Renal cortex interstitium (tissue), 11 donors: ENCODE results near the gene WASHC4. TPM values are rescaled to one million over a fixed set of nuclear protein-coding genes. Genes with fewer than 3 reads are reported as not detected.
"Not testable (repeated sequence)": the region's sequence is repeated elsewhere in the genome, so short reads cannot be mapped to it uniquely, and the experiment has no call there.

Experiments used
- DNase-seq, 11 donors: peaks; one replicate each; pipeline ENCODE4 v3.0.0-alpha.2; 2013; ENCODE audit warnings: low read depth in 9 of 11, low spot score in 4 of 11; ENCODE audit errors: extremely low read depth in 1 of 11
- polyA plus RNA-seq, 3 donors: library from polyadenylated mRNA; unstranded; fragments of 120-200 nt; gene quantifications; one replicate each; pipeline ENCODE4 v1.2.1, GENCODE V29; 2013; ENCODE audit not compliant: insufficient read length in 3 of 3

WASHC4 gene
- polyA plus RNA-seq, 3 donors, result 46.8 to 71.0 (median 63.0) TPM

DNA sequence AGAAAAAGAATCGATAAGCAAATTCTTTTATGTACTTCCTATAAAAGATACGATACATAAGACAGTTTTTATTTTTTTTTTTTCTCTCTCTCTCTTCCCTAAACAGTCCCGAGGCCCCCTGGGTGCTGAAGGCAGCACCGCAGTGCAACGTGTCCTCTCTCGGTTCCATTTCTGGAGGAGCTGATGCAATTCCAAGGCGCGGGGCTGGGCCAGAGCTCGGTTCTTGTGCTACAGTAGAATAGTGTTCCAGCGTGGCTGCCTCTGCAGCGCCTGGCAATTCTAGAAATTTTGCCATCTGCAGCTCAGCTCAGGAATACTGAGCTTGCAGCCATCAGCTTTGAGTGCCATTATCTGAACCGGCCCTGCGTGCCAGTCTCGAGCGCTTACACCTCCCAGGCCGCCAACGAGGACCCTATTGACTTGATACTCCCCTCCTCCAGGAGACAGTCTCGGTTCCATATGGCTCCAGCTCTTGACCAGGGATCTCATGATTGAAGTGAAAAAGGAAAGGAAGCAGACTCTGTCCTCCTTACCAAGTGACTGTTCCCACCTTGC, 23.9 kb upstream of the WASHC4 start:
- DNase-seq, result no peak

DNA sequence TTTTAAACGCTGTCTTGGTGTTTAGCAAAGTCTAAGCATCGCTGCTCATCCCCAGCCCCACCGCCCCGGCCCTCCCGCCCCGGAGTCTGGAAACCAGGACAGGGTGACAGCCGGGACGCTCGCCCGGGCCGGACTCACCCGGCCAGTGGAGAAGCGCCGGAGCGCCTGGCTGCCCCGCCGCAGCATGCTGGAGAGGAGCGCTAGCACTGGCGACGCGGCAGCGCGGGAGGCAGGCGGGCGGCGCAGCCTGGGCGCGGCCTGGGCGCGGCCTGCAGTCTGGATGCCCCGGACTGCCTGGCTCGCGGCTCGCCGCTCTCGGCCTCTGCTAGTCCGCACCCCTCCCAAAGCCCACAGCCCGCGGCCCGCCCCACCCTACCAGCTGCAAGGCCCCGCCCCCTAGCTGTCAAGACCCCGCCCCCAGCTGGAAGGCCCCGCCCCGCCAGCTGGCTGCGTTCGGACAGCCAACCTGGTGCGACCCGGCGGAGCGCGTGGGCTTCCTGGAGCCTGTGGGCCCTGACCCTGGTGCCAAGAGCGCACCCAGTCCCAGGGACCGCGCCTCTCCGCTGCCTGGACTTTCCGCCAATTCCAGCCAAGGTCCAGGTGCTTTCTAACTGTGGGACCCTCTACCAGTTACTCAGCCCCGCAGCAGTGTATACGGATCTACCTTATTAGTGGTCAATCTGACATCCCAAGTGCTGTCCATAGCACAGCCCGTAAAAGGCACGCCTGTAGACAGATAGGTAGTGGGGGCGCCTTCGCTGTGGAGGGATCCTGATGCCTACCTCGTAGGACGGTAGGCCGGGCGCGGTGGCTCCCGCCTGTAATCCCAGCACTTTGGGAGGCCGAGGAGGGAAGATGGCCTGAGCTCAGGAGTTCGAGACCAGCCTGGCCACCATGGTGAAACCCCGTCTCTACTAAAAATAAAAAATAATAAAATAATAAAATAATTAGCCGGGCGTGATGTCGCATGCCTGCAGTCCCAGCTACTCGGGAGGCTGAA, 23.0 kb upstream of the WASHC4 start, which contains the start of gene ALDH1L2:
TSS of gene ALDH1L2 (minus strand) at position 208 of the 1,000 bp plus-strand sequence. CDS start at position 186, 22 bp downstream.
- peak in 1 of 11 donors; percentile 15 for DNase-seq

- no peak for DNase-seq
Observed at GRCh38 chr12:105085501-105085900, 22.0 kb upstream of the WASHC4 start.

GRCh38 chr12:105089817-105090216, 17.7 kb upstream of the WASHC4 start:
- no peak for DNase-seq

DNA sequence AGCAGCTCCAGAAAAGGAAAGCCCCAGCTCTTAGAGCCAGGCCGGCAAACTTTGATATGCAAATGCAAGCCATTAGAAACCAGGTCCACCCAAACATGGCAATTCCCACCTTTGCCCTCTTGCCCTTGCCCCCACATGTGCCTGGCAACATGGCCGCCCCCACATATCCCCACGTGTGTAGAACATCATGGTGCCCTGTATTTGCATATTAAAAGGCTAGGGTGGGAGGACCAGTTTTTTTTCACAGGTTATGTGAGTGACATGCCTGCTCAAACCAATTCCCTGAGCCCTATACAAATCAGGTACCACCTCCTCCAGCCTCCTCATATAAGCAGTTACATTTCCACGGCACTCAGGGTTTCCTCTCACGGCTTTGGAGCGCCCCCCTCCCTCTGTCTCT, 17.2 kb upstream of the WASHC4 start:
- DNase-seq, result no peak

DNA sequence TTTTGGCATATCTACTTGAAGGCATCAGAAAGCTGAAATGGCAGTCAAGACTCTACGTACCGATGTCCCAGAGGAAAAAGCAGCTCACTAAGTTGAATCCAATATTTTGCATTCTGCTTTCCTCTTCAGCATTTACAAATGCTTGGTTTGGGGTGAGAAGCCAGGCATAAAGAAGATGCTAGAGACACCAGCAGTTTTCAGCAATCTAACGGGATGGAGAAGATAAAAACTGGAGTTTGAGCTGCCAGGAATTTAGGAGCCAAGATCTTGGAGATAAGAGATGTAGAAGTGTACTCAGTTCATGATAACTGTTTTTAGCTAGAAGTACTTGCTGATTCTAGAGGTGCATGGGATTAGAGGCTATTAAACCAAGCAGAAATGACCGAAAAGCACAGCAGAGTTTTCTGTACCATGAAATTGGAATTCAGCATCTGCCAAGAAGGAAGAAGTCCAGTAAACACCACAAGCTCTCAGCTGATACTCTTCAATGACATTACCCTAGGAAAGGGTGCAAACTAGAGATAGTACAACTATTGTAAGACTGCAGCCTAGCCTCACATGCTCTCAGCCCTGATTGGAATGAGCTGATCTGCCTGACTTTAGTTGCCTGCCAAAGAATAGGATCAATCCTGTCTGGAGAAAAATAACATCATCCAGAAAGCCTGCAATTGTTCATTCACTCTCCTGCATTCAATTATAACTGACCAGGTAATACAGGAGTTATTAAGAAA, 15.9 kb upstream of the WASHC4 start:
- DNase-seq, result no peak

DNA sequence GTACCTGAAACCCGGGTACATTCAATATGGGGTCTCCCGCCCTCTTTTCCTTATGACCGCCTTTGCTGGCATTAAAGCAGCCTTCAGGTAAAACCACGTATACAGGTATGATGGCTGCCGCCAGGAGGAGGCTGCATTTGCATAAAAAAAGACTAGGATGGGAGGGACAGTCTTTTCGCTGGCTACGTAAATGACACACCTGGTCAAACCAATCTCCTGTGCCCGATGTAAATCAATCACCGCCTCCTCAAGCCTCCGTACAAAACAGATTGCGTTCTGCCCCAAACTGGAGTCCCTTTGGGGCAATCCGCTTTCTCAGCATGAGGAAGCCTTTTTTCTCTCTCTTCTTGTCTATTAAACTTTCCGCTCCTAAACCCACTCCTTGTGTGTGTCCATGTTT, 15.2 kb upstream of the WASHC4 start:
- DNase-seq, result no peak

DNA sequence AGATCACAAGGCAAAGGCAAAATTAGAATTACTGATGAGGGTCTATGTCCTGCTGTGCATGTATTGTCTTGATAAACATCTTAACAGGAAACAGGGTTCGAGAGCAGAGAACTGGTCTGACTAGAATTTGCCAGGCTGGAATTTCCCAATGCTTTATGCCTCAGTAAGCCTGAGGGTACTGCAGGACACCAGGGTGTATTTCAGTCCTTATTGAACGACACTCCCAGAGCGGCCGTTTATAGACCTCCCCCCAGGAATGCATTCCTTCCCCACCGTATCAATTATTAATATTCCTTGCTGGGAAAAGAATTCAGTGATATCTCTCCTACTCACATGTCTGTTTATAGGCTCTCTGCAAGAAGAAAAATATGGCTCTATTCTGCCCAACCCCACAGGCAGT, 12.2 kb upstream of the WASHC4 start:
- not testable (repeated sequence) for DNase-seq

- no peak for DNase-seq
Observed at GRCh38 chr12:105099356-105099755, 8.2 kb upstream of the WASHC4 start.

GRCh38 chr12:105100207-105100985, 7.1 kb upstream of the WASHC4 start:
- DNase-seq, result no peak

DNA sequence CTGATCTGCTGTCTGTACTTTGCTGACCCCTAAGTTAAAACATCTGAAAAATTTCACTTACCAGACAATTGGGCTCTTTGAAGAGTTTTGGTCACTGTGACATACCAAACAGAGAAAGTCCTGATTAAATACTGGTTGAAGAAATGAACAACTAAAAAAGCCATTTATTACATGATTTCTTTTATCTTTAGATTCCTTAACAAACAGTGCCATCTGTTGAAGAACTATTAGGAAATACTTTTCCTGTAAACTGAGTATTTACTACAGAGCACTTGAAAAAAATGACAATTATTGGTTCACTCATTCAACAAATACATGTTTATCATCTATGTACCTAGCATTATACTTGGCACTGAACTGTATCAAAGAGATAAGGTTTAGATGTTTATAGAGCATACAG, 6.5 kb upstream of the WASHC4 start:
- DNase-seq, result no peak

DNA sequence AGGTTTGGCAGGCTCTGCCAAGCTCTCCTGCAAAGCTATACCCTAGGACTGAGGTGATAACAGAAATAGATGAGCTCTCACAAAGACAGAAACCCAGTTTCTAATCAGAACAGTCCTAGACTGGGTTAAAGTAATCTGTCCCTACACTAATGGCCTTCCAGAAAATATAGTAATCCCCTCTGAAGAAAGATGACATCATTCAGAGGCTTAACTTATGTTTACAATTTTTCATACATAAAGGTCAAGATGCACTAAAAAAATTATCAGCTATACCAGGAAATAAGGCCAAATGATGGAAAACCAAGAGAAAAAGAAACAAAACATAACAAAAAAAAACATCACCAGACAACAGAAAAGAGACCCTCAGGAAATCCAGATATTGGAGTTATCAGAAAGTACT, 4.9 kb upstream of the WASHC4 start:
- no peak for DNase-seq

DNA sequence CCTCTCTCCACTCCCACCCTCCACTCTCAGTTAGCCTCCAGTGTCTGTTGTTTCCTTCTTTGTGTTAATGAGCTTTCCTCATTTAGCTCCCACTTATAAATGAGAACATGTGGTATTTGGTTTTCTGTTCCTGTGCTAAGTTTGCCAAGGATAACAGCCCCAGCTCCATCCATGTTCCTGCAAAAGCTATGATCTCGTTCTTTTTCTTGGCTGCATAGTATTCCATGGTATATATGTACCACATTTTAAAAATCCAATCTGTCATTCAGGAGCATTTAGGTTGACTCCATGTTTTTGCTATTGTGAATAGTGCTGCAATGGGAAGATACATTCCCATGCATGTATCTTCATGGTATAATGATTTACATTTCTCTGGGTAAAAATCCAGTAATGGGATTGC, 2.8 kb upstream of the WASHC4 start:
- DNase-seq, result no peak

DNA sequence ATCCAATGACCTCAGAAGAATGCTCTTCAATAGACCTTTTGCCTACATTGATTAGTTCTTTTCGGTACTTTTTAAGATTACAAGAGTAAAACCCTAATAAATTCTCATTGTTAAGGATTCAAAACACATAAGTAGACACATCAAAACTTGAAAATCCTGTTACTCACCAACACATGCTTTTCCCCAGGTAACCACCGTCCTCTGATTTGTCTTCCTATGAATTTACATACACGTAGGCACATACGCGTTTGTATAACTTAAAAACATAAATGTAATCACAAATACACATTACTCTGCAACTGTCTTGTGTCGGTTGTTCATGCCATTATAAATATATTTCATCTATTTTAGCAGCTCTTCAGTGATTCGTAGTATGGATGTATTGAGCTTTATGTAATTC, 910 bp upstream of the WASHC4 start:
- DNase-seq, result no peak

DNA sequence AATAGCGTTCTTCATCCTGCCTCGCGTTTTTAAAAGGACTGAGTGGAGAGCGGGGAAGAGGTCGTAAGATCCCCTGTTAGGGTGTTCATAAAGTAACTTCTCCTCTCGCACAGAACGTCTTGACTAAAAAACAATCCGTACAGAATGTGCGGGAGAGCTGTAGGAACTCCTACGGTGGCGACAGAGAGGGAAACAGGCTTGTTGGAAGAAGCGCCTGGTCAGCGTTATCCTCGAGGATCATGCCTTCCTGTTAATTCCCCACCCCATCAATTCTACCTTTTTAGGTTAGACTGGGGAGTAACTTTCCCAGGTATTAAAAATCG, 399 bp upstream of the WASHC4 start:
- peak in 3 of 11 donors; percentile 55 to 77 (median 74) for DNase-seq

DNA sequence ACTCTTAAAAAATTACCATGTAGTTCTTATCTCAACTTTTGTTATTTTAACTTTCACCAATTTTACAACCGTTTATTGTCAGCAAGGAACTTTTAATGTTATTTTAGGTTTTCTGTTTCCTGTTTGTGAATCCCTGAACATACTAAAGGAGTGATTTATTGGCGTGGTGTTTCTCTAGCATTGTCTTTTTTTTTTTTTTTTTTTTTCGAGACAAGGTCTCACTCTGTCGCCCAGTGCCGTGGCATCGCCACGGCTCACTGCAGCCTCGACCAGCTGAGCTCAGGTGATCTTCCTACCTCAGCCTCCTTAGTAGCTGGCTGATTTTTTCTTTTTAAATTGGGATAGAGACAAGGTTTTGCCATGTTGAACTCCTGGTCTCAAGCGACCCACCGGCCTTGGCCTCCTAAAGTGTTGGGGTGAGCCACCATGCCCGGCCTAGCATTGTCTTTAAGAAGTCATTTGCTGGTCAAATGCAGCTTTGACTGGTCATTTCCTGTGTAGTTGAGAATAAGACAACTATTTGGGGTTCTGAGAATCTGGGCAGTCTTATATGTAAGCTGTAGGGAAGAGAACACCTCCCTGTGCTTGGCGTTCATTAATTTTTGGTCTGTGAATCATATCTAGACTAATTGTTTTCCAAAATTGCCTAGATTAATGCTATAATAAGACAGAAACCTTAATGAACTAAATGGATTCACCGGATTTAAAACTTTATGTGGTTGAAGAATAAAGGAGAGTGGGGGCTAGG, 2.1 kb downstream of the WASHC4 start:
- DNase-seq, result peak in 1 of 11 donors; percentile 24

GRCh38 chr12:105110851-105111250, 3.3 kb downstream of the WASHC4 start:
- no peak for DNase-seq

GRCh38 chr12:105113094-105113493, 5.6 kb downstream of the WASHC4 start:
- no peak for DNase-seq
